NCI-H2227 treated with DMSO at 0.1 percent for 48 hours (cell line): ENCODE data around the gene VIPR1.
"Not testable (repeated sequence)": the region's sequence is repeated elsewhere in the genome, so short reads cannot be mapped to it uniquely, and the experiment has no call there.

ENCODE experiments used
- DNase-seq: peaks from one replicate; lab custom pipeline; 2025; lab: John Stamatoyannopoulos, UW

The VIPR1 gene

GRCh38 chr3:42578054-42578453 lies 75.6 kb downstream of the VIPR1 start:
- no peak for DNase-seq

GRCh38 chr3:42579346-42579745 lies 76.9 kb downstream of the VIPR1 start:
- DNase-seq: not testable (repeated sequence)

GRCh38 chr3:42581400-42581708 lies 78.9 kb downstream of the VIPR1 start:
- no peak for DNase-seq

- peak; percentile 81 for DNase-seq
Measured at GRCh38 chr3:42581709-42582473, 79.4 kb downstream of the VIPR1 start, which contains the start of gene SEC22C. SEC22C (minus strand) TSS chr3:42581967; CDS start chr3:42569046, 12,921 bp downstream.

- no peak for DNase-seq
Measured at GRCh38 chr3:42582474-42583070, 80.1 kb downstream of the VIPR1 start.
